Stimulated activated CD4-positive, alpha-beta T cell treated with anti-CD3 and anti-CD28 coated beads, Interleukin-15, amount 100 ng/mL, for 1 hour (primary cell): ENCODE measurements around the gene ADCK1.
"Not testable (repeated sequence)": the region's sequence is repeated elsewhere in the genome, so short reads cannot be mapped to it uniquely, and the experiment has no call there.

Experiments
- DNase-seq, 2 donors: peaks; one replicate each; pipeline ENCODE4 v3.0.0-alpha.2; 2020; ENCODE audit warnings: low read depth in 1 of 2, low spot score in 1 of 2

Gene ADCK1

GRCh38 chr14:77864085-77864484 lies 64.2 kb downstream of the ADCK1 start:
- no peak for DNase-seq

GRCh38 chr14:77864580-77864979 lies 64.7 kb downstream of the ADCK1 start:
- no peak for DNase-seq

GRCh38 chr14:77865455-77865854 lies 65.5 kb downstream of the ADCK1 start:
- DNase-seq: no peak

GRCh38 chr14:77866932-77867331 lies 67.0 kb downstream of the ADCK1 start:
- no peak for DNase-seq

GRCh38 chr14:77867476-77867875 lies 67.6 kb downstream of the ADCK1 start:
- DNase-seq: no peak

- DNase-seq: no peak
These were observed 68.8 kb downstream of the ADCK1 start for GRCh38 chr14:77868552-77869285.

GRCh38 chr14:77869340-77869739 lies 69.4 kb downstream of the ADCK1 start:
- no peak for DNase-seq

- no peak for DNase-seq
These were observed 70.7 kb downstream of the ADCK1 start for GRCh38 chr14:77870646-77871045.

- DNase-seq: no peak
These were observed 72.2 kb downstream of the ADCK1 start for GRCh38 chr14:77872152-77872551.

- DNase-seq: no peak
These were observed 73.1 kb downstream of the ADCK1 start for GRCh38 chr14:77872983-77873382.

- DNase-seq: no peak
These were observed 78.9 kb downstream of the ADCK1 start for GRCh38 chr14:77878783-77879182.

- DNase-seq: no peak
These were observed 80.1 kb downstream of the ADCK1 start for GRCh38 chr14:77880056-77880455.

- DNase-seq: no peak
These were observed 82.2 kb downstream of the ADCK1 start for GRCh38 chr14:77882098-77882497.

GRCh38 chr14:77882636-77883035 lies 82.7 kb downstream of the ADCK1 start:
- no peak for DNase-seq

GRCh38 chr14:77883131-77883846 lies 83.4 kb downstream of the ADCK1 start:
- no peak for DNase-seq

- DNase-seq: no peak
These were observed 83.9 kb downstream of the ADCK1 start for GRCh38 chr14:77883847-77884238.

- no peak for DNase-seq
These were observed 85.5 kb downstream of the ADCK1 start for GRCh38 chr14:77885367-77885766.

GRCh38 chr14:77886010-77886409 lies 86.1 kb downstream of the ADCK1 start:
- DNase-seq: no peak

- DNase-seq: not testable (repeated sequence)
These were observed 89.0 kb downstream of the ADCK1 start for GRCh38 chr14:77888903-77889302.

GRCh38 chr14:77889971-77890442 lies 90.1 kb downstream of the ADCK1 start:
- no peak for DNase-seq

GRCh38 chr14:77890873-77891272 lies 91.0 kb downstream of the ADCK1 start:
- no peak for DNase-seq

GRCh38 chr14:77892381-77892871 lies 92.5 kb downstream of the ADCK1 start:
- no peak for DNase-seq
